RWPE1 (cell line): ENCODE results near the gene SLC24A3.

Experiments
- CTCF ChIA-PET: fragments of 350-600 bp; sonication (Branson Sonifier 250); formaldehyde crosslinking; extraction: SDS; loops from one replicate; lab custom pipeline; 2021; lab: Yijun Ruan, JAX
- POLR2A ChIA-PET: fragments of 400-600 bp; formaldehyde crosslinking; extraction: SDS; loops from one replicate; lab custom pipeline; 2020; ENCODE audit warnings: antibody characterized with exemption; ENCODE audit not compliant: low non-redundant PET; lab: Yijun Ruan, JAX
- DNase-seq: peaks from one replicate; pipeline ENCODE4 v3.0.0; 2012; ENCODE audit warnings: low spot score
- H3K27ac ChIP-seq: fragments of 450-650 bp; 2 replicates; pipeline ENCODE4 v1.5.1; 2017
- CTCF ChIP-seq: fragments of 450-650 bp; conservative IDR thresholded peaks from 2 replicates; pipeline ENCODE4 v1.5.1; 2017; ENCODE audit warnings: low read depth, mild to moderate bottlenecking

SLC24A3 gene

DNA sequence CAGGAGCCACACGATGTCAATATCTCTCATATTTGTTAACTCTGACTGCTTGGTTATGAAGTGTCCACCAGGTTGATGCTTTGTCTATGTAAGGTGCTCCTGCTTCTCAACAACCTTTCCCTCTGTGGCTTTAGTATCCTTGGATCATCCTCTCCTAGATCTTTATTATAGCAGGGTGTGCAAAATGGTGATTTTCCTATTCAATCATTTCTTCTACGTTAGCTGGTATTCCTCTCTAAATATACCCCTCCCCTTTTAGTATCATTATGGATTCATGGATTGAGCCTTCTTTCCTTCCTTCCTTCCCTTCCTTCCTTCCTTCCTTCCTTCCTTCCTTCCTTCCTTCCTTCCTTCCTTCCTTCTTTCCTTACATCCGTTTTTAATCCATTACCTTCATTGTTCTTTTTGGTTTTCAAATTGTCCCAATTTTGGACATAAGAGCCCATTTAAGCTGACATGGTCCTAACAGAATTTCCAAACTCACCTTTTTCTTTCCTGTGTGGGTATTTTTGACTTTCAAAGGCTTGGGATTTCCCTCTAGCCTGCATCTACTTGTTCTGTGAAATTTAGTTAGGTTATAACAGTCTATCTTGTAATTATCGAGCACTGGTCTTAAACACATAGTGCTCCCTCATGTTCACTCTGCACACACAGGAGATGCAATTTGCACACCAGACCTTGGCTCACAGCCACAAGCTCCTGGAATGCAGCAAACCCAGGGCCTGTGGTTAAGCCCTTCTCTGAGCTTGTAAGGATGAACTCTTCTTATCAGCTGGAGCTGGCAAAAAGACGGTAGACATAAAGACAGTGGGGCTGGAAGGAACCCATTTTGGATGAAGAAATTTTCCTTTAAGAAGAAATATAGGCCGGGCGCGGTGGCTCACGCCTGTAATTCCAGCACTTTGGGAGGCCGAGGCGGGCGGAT lies 109.9 kb downstream of the SLC24A3 start:
- no peak for TF ChIP-seq CTCF
- ChIA-PET POLR2A (no interaction called here), CTCF (no interaction called here)
- no peak for DNase-seq
- no peak overlapping the region for H3K27ac ChIP-seq

DNA sequence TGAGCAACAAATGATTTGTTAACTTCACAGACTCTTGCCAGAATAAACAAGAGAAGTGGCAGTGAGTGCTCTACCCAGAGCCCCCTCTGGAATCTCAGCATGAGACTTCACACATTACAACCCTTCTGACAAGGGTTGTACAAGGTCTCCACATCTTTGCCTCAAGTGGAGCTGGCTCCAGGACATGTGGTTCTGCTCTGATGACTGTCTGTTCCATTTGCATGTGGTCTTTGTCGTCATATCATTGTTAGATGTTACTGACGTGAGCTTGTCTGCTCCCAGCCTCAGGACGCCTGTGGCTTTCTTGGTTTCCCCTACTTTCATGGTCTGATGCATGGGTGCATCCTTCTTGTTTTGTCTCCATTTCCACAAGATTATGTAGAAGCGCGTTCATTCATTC lies 115.0 kb downstream of the SLC24A3 start:
- ChIA-PET POLR2A (no interaction called here), CTCF (no interaction called here)
- H3K27ac ChIP-seq = no peak overlapping the region
- TF ChIP-seq CTCF = no peak
- no peak for DNase-seq

GRCh38 chr20:19328676-19329075 lies 116.2 kb downstream of the SLC24A3 start:
- POLR2A ChIA-PET = no interaction called here
- no peak for TF ChIP-seq CTCF
- CTCF ChIA-PET = no interaction called here
- DNase-seq = no peak
- H3K27ac ChIP-seq = no peak overlapping the region

DNA sequence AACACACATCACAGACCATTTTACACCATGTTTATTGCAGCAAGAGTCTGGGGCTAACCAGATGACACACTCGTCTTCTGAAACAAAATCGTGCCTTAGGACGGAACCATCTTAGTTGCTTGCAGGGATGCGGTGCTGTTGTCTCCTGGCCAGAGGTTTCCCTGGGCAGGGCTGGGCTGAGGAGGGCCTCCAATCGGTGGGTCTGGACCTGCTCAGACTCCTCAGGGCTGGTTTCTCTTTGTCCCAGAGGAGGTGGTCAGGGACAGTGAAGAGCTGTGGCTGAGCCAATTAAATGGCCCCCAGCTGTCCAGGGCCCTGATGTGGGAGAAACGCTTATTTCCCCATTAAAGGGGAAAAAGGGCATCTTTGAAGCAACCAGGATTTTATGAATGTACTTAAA lies 117.6 kb downstream of the SLC24A3 start:
- ChIA-PET CTCF (no interaction called here), POLR2A (no interaction called here)
- DNase-seq = no peak
- H3K27ac ChIP-seq = no peak overlapping the region
- TF ChIP-seq CTCF = no peak

DNA sequence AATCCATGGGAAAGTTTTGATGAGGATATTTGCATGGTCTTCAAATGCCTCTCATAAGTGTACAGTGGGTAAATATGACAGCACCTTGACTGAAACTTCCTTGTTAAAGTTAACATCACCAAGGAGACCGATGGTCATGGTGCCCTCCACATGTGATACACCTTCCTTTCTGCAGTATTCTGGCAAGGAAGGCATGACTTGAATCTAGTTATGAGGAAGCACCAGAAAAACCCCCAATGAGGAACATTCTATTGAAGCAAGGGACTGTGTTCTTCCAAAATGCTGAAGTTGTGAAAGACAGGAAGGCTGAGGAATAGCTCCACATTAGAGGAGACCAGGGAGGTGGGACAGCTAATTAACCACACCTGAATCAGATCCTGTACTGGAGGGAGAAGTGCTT lies 118.3 kb downstream of the SLC24A3 start:
- DNase-seq = no peak
- ChIA-PET CTCF (no interaction called here), POLR2A (no interaction called here)
- no peak overlapping the region for H3K27ac ChIP-seq
- no peak for TF ChIP-seq CTCF

- H3K27ac ChIP-seq = no peak overlapping the region
- ChIA-PET CTCF (no interaction called here), POLR2A (no interaction called here)
- DNase-seq = no peak
- no peak for TF ChIP-seq CTCF
Measured at GRCh38 chr20:19333563-19333962, 121.1 kb downstream of the SLC24A3 start.
